Ishikawa (cell line): ENCODE data around the gene RPGRIP1L.

ENCODE experiments used
- CEBPB ChIP-seq: IDR thresholded peaks from 2 replicates; pipeline ENCODE4 v1.6.1; 2012
- EGR1 ChIP-seq: IDR thresholded peaks from 2 replicates; pipeline ENCODE4 v1.6.1; 2012
- EP300 ChIP-seq: IDR thresholded peaks from 2 replicates; pipeline ENCODE4 v1.6.1; 2012; ENCODE audit warnings: borderline replicate concordance
- FOXM1 ChIP-seq: IDR thresholded peaks from 2 replicates; pipeline ENCODE4 v1.6.1; 2012; ENCODE audit warnings: low read depth, borderline replicate concordance
- MAX ChIP-seq: IDR thresholded peaks from 2 replicates; pipeline ENCODE4 v1.6.1; 2012
- NFIC ChIP-seq: IDR thresholded peaks from 2 replicates; pipeline ENCODE4 v1.6.1; 2012
- RAD21 ChIP-seq: IDR thresholded peaks from 2 replicates; pipeline ENCODE4 v1.6.1; 2012; ENCODE audit warnings: low read depth
- REST ChIP-seq: IDR thresholded peaks from 2 replicates; pipeline ENCODE4 v1.6.1; 2012; ENCODE audit warnings: low read depth, mild to moderate bottlenecking
- TAF1 ChIP-seq: IDR thresholded peaks from 2 replicates; pipeline ENCODE4 v1.6.1; 2012; ENCODE audit warnings: low read depth, mild to moderate bottlenecking
- TEAD4 ChIP-seq: IDR thresholded peaks from 2 replicates; pipeline ENCODE4 v1.6.1; 2012
- USF1 ChIP-seq: IDR thresholded peaks from 2 replicates; pipeline ENCODE4 v1.6.1; 2012
- YY1 ChIP-seq: IDR thresholded peaks from 2 replicates; pipeline ENCODE4 v1.6.1; 2012; ENCODE audit warnings: low read depth
- ZBTB7A ChIP-seq: IDR thresholded peaks from 2 replicates; pipeline ENCODE4 v1.6.1; 2012; ENCODE audit warnings: low read depth

- no peak for TF ChIP-seq EGR1
- no peak for TF ChIP-seq ZBTB7A
- no peak for TF ChIP-seq TAF1
- TF ChIP-seq YY1, result no peak
- TF ChIP-seq USF1, result no peak
- no peak for TF ChIP-seq MAX
- TF ChIP-seq REST, result no peak
- no peak for TF ChIP-seq EP300
- no peak for TF ChIP-seq TEAD4
- no peak for TF ChIP-seq RAD21
- no peak for TF ChIP-seq NFIC
- TF ChIP-seq FOXM1, result no peak
- no peak for TF ChIP-seq CEBPB
Observed at GRCh38 chr16:53693320-53693719, 10.3 kb downstream of the RPGRIP1L start.
